ENCODE measurements around the gene NRN1.

DNA sequence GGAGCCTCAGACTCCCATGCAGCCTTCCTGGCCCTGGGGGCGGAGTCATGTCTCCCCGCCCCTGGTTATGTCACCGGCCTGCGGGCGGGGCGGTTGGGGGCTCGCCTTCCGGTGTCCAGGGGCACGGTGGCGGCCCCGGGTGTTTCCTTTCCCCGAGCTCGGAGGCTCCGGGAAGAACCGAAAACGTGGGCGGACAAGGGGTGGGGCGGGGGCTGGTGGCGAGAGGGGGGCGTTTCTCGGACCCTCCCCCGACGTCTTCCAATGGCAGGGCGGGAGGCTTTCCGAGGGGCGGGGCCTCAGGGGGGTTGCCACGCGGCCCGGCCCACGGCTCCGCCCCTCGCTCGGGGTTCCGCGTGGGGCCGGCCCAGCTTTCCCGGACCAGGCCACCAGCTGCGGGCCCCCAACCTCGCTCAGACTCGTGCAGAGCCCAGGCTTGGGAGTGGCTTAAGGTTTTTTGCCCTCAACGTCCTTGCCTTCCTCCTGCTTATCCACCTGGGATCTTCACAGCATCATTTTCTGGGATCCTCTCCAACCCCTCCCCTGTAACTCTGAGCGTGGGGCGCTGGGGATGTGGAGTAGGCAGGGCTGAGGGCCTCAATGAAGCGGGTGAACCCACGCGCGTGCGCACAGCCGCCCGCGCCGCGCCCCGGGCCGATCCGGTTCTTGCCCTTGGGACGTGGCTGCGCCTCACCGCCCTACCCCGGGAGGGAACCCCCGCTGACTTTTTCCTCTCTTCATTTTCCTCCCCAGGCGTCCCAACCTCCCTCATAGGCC, 2.1 kb upstream of the NRN1 start:
- TF ChIP-seq, protein P1, sequence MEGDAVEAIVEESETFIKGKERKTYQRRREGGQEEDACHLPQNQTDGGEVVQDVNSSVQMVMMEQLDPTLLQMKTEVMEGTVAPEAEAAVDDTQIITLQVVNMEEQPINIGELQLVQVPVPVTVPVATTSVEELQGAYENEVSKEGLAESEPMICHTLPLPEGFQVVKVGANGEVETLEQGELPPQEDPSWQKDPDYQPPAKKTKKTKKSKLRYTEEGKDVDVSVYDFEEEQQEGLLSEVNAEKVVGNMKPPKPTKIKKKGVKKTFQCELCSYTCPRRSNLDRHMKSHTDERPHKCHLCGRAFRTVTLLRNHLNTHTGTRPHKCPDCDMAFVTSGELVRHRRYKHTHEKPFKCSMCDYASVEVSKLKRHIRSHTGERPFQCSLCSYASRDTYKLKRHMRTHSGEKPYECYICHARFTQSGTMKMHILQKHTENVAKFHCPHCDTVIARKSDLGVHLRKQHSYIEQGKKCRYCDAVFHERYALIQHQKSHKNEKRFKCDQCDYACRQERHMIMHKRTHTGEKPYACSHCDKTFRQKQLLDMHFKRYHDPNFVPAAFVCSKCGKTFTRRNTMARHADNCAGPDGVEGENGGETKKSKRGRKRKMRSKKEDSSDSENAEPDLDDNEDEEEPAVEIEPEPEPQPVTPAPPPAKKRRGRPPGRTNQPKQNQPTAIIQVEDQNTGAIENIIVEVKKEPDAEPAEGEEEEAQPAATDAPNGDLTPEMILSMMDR (IDR thresholded peaks at IDR 0.05): no peak
- no peak for TF ChIP-seq POLR2A (IDR thresholded peaks at IDR 0.05)

Data from adrenal gland (tissue), 5 donors.